Loucy (cell line): ENCODE data around the gene WDR75.

Source experiments
- H2AFZ ChIP-seq: fragments of 200-600 bp; sonication (generic); 2 replicates; pipeline ENCODE4 v1.6.0; 2016; ENCODE audit warnings: antibody characterized with exemption, mild to moderate bottlenecking, low read length, moderate library complexity
- H3F3A ChIP-seq: fragments of 200-600 bp; 2 replicates; pipeline ENCODE4 v1.6.0; 2016; ENCODE audit warnings: antibody characterized with exemption, low read depth, mild to moderate bottlenecking
- H3K27me3 ChIP-seq: fragments of 200-600 bp; sonication (generic); 2 replicates; pipeline ENCODE4 v1.6.1; 2014; ENCODE audit warnings: low read length, mild to moderate bottlenecking; ENCODE audit not compliant: insufficient read depth, poor library complexity, severe bottlenecking
- H3K36me3 ChIP-seq: fragments of 200-600 bp; sonication (generic); 2 replicates; pipeline ENCODE4 v1.6.1; 2016; ENCODE audit warnings: low read length; ENCODE audit not compliant: insufficient read depth
- H3K4me1 ChIP-seq: fragments of 200-600 bp; sonication (generic); 2 replicates; pipeline ENCODE4 v1.5.1; 2014; ENCODE audit warnings: low read length, mild to moderate bottlenecking; ENCODE audit not compliant: insufficient read depth, poor library complexity, severe bottlenecking
- H3K4me2 ChIP-seq: fragments of 200-600 bp; sonication (generic); 2 replicates; pipeline ENCODE4 v1.6.0; 2014; ENCODE audit warnings: antibody characterized with exemption, low read length, low read depth, mild to moderate bottlenecking; ENCODE audit not compliant: poor library complexity, severe bottlenecking
- H3K4me3 ChIP-seq: fragments of 200-600 bp; sonication (generic); 2 replicates; pipeline ENCODE4 v1.5.1; 2014; ENCODE audit warnings: low read length, mild to moderate bottlenecking, mixed read lengths; ENCODE audit not compliant: poor library complexity, severe bottlenecking
- H3K79me2 ChIP-seq: fragments of 200-600 bp; sonication (generic); 2 replicates; pipeline ENCODE4 v1.6.1; 2014; ENCODE audit warnings: low read length; ENCODE audit not compliant: insufficient read depth
- H3K9ac ChIP-seq: fragments of 200-600 bp; sonication (generic); 2 replicates; pipeline ENCODE4 v1.6.0; 2014; ENCODE audit warnings: mild to moderate bottlenecking, low read depth, low read length, moderate library complexity; ENCODE audit not compliant: poor library complexity, severe bottlenecking
- H3K9me2 ChIP-seq: fragments of 200-600 bp; sonication (generic); replicated peaks from 2 replicates; pipeline ENCODE4 v1.6.1; 2016; ENCODE audit warnings: low read depth, low read length, mixed read lengths
- H3K9me3 ChIP-seq: fragments of 200-600 bp; sonication (generic); 2 replicates; pipeline ENCODE4 v1.6.1; 2014; ENCODE audit warnings: mild to moderate bottlenecking, antibody characterized with exemption, low read length, low read depth; ENCODE audit not compliant: insufficient read depth
- H4K20me1 ChIP-seq: fragments of 200-600 bp; sonication (generic); 2 replicates; pipeline ENCODE4 v1.6.0; 2014; ENCODE audit warnings: antibody characterized with exemption, low read length, mild to moderate bottlenecking; ENCODE audit not compliant: insufficient read depth, poor library complexity, severe bottlenecking
- CTCF ChIP-seq: fragments of 200-600 bp; sonication (generic); conservative IDR thresholded peaks from 2 replicates; pipeline ENCODE4 v1.5.1; 2014; ENCODE audit warnings: mild to moderate bottlenecking, antibody characterized with exemption, low read length
- EZH2phosphoT487 ChIP-seq: fragments of 200-600 bp; IDR thresholded peaks from 2 replicates; pipeline ENCODE4 v1.6.1; 2018; ENCODE audit warnings: antibody characterized with exemption, mild to moderate bottlenecking, moderate library complexity, borderline replicate concordance

WDR75 gene

GRCh38 chr2:189522435-189523151 lies 81.3 kb downstream of the WDR75 start:
- peaks cover 6% of the 10 kb centered on the region; the same call in 1 of the 2 replicates for H3F3A ChIP-seq
- peaks cover 28% of the 10 kb centered on the region for H3K4me1 ChIP-seq
- TF ChIP-seq CTCF (no peak), EZH2phosphoT487 (no peak)
- peak overlapping the region; percentile 22 for H3K4me2 ChIP-seq
- no peaks in the 10 kb centered on the region for H4K20me1 ChIP-seq
- no peaks in the 10 kb centered on the region for H3K36me3 ChIP-seq
- H3K9ac ChIP-seq = no peak overlapping the region
- H2AFZ ChIP-seq = peak overlapping the region; percentile 49; the same call in 1 of the 2 replicates
- no peak overlapping the region for H3K4me3 ChIP-seq
- H3K79me2 ChIP-seq = no peaks in the 10 kb centered on the region
- no peaks in the 10 kb centered on the region for H3K9me2 ChIP-seq
- no peaks in the 10 kb centered on the region for H3K9me3 ChIP-seq
- H3K27me3 ChIP-seq = no peaks in the 10 kb centered on the region

GRCh38 chr2:189524746-189525145 lies 83.5 kb downstream of the WDR75 start:
- Histone ChIP-seq H3K36me3 (no peaks in the 10 kb centered on the region), H3K27me3 (no peaks in the 10 kb centered on the region), H2AFZ (no peak overlapping the region), H3K9me3 (no peaks in the 10 kb centered on the region), H3K4me2 (no peak overlapping the region), H3K4me1 (peaks cover 29% of the 10 kb centered on the region), H3K9ac (no peak overlapping the region), H3K79me2 (no peaks in the 10 kb centered on the region), H3K4me3 (no peak overlapping the region), H3K9me2 (no peaks in the 10 kb centered on the region), H4K20me1 (no peaks in the 10 kb centered on the region), H3F3A (peaks cover 6% of the 10 kb centered on the region; the same call in 1 of the 2 replicates)
- TF ChIP-seq CTCF (no peak), EZH2phosphoT487 (no peak)
